Measurements from ENCODE around the gene AGAP5. TPM values are rescaled to one million over a fixed set of nuclear protein-coding genes. Genes with fewer than 3 reads are reported as not detected.
A peak's percentile ranks its signal among the peaks of the same experiment; 100 is the strongest.
"Not testable (repeated sequence)": the region's sequence is repeated elsewhere in the genome, so short reads cannot be mapped to it uniquely, and the experiment has no call there.

Gene AGAP5
- total and polyA plus RNA-seq, 2 of the 4 experiments (the other 2 are of a cell fraction) = 1.8 to 4.1 TPM

DNA sequence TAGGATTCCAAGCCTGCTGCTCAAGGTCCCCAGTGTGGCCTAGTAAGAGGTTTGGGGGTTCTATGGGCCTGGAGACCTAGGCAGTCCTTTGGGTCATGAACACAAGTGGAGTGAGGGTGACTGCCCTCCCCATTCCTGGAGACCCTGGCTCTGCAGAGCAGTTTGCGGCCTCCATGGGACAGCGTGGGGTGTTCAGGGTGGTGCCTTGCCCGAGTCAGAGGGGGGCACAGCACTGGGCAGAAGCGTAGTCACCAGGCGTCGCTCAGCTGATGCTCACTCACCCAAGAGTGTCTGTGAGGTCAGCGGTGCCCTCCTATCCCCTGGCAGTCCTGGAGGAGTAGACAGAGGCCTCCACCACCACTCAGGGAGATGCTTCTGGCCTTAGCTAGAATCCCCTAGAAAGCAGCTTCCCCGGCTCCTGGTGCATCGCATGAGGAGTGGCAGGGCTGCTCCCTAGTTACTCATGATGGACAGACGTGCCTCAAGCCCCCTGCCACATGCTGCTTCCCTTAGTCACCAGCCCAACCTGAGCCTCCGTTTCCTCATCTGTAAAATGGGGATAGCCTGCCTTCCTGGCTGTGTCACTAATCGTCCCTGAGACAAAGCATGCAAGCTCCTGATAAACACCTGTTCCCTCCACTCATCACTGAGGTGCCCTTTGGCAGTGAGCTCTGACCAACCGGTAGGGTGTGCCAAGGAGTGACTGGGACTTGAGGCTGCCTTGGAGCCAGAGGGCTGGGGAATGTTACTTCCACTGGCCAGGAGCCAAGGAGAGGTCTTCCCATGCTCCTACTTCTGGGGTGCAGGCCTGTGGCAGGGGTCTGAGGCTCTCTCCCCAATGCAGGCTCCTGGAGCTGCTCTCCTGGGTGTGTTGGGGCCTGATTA, 33.5 kb downstream of the AGAP5 start:
- H4K8ac ChIP-seq (ENCODE audit: low read depth in 2 of 2, low read length in 2 of 2); H3K9me1 ChIP-seq (ENCODE audit: insufficient read depth, low read length); H2BK20ac ChIP-seq (ENCODE audit: low read depth, low read length); H3K14ac ChIP-seq (replicated peaks; ENCODE audit: low read depth, low read length); H3K23ac ChIP-seq (ENCODE audit: low read depth, low read length); BruUV-seq (replicated peaks); H3K27ac ChIP-seq (ENCODE audit: insufficient read depth, low read length); H3K36me3 ChIP-seq (ENCODE audit: control insufficient read depth, insufficient read depth, low read length); H2BK5ac ChIP-seq (ENCODE audit: low read depth, low read length, poor library complexity, severe bottlenecking); H4K91ac ChIP-seq (ENCODE audit: insufficient read depth, low read depth, low read length); POLR2A ChIA-PET (ENCODE audit: unreplicated experiment); H3K4me3 ChIP-seq (ENCODE audit: insufficient read depth, low read depth, low read length); H4K20me1 ChIP-seq (ENCODE audit: insufficient read depth, low read length); CTCF ChIA-PET; H3K9me3 ChIP-seq (ENCODE audit: control insufficient read depth, insufficient read depth, low read length); H3K79me1 ChIP-seq (ENCODE audit: low read depth in 1 of 2, low read length in 2 of 2); H2AK9ac ChIP-seq (replicated peaks; ENCODE audit: low read depth, low read length, poor library complexity); H3K27me3 ChIP-seq (ENCODE audit: control insufficient read depth, insufficient read depth, low read length); H2AFZ ChIP-seq (replicated peaks; ENCODE audit: low read length, poor library complexity); H3K18ac ChIP-seq (ENCODE audit: low read depth, low read length); H3K56ac ChIP-seq (ENCODE audit: extremely low read depth, insufficient read depth, low read length); H3K4me1 ChIP-seq (ENCODE audit: control insufficient read depth, insufficient read depth, low read length); in situ Hi-C loops (cut with MboI; ENCODE audit: low sequenced_read_pairs); H4K5ac ChIP-seq (ENCODE audit: low read depth, low read length); intact Hi-C loops (cut with micrococcal nuclease); H3K4me2 ChIP-seq (ENCODE audit: low read depth, low read length); H3K9ac ChIP-seq (ENCODE audit: low read depth, low read length); dilution Hi-C loops (cut with HindIII; ENCODE audit: low sequenced_read_pairs, unreplicated experiment); DNase-seq; ATAC-seq (ENCODE audit: low read depth): not testable (repeated sequence)
- no CpG with 5 or more reads among the region's 13 CpGs for WGBS, 2 experiments (ENCODE audit: extremely low coverage in 2 of 2, insufficient read length in 1 of 2)
- H2BK120ac ChIP-seq (ENCODE audit: low read depth, low read length) = 0 out of 2 replicates have a peak overlapping the region, but pooled peaks have one; percentile 48
- H2BK15ac ChIP-seq (ENCODE audit: low read depth, low read length) = 0 out of 3 replicates have a peak overlapping the region, but pooled peaks have one; percentile 53
- H3K4ac ChIP-seq (ENCODE audit: low read depth, low read length) = peak overlapping the region; percentile 50
- H2AK5ac ChIP-seq (ENCODE audit: low read depth, low read length) = peak overlapping the region; percentile 82

- H3K18ac ChIP-seq (ENCODE audit: low read depth, low read length); H3K4ac ChIP-seq (ENCODE audit: low read depth, low read length); H2BK5ac ChIP-seq (ENCODE audit: low read depth, low read length, poor library complexity, severe bottlenecking); H3K14ac ChIP-seq (replicated peaks; ENCODE audit: low read depth, low read length); H3K4me2 ChIP-seq (ENCODE audit: low read depth, low read length); POLR2A ChIA-PET (ENCODE audit: unreplicated experiment); ATAC-seq (ENCODE audit: low read depth); H3K27ac ChIP-seq (ENCODE audit: insufficient read depth, low read length); H2BK20ac ChIP-seq (ENCODE audit: low read depth, low read length); H3K9me1 ChIP-seq (ENCODE audit: insufficient read depth, low read length); H3K9me3 ChIP-seq (ENCODE audit: control insufficient read depth, insufficient read depth, low read length); in situ Hi-C loops (cut with MboI; ENCODE audit: low sequenced_read_pairs); H3K4me3 ChIP-seq (ENCODE audit: insufficient read depth, low read depth, low read length); H3K4me1 ChIP-seq (ENCODE audit: control insufficient read depth, insufficient read depth, low read length); intact Hi-C loops (cut with micrococcal nuclease); H2AK5ac ChIP-seq (ENCODE audit: low read depth, low read length); dilution Hi-C loops (cut with HindIII; ENCODE audit: low sequenced_read_pairs, unreplicated experiment); H3K9ac ChIP-seq (ENCODE audit: low read depth, low read length); H3K56ac ChIP-seq (ENCODE audit: extremely low read depth, insufficient read depth, low read length); H2BK15ac ChIP-seq (ENCODE audit: low read depth, low read length); H2AK9ac ChIP-seq (replicated peaks; ENCODE audit: low read depth, low read length, poor library complexity); H3K27me3 ChIP-seq (ENCODE audit: control insufficient read depth, insufficient read depth, low read length); H2AFZ ChIP-seq (replicated peaks; ENCODE audit: low read length, poor library complexity); H4K91ac ChIP-seq (ENCODE audit: insufficient read depth, low read depth, low read length); H3K79me1 ChIP-seq (ENCODE audit: low read depth in 1 of 2, low read length in 2 of 2); DNase-seq; H4K20me1 ChIP-seq (ENCODE audit: insufficient read depth, low read length); H4K8ac ChIP-seq (ENCODE audit: low read depth in 2 of 2, low read length in 2 of 2); H4K5ac ChIP-seq (ENCODE audit: low read depth, low read length); H3K36me3 ChIP-seq (ENCODE audit: control insufficient read depth, insufficient read depth, low read length); H3K23ac ChIP-seq (ENCODE audit: low read depth, low read length); BruUV-seq (replicated peaks); CTCF ChIA-PET: not testable (repeated sequence)
- H2BK120ac ChIP-seq (ENCODE audit: low read depth, low read length) = peak overlapping the region; percentile 23; the same call in 1 of the 2 replicates
- WGBS, 2 experiments (ENCODE audit: extremely low coverage in 2 of 2, insufficient read length in 1 of 2) = no CpG with 5 or more reads among the region's 10 CpGs
Measured at GRCh38 chr10:73663621-73664020, 34.3 kb downstream of the AGAP5 start.
